Stimulated activated CD4-positive, alpha-beta T cell treated with anti-CD3 and anti-CD28 coated beads, TNF-alpha, amount 100 ng/mL, for 48 hours (primary cell): ENCODE measurements around the gene SUMO3.

Experiments
- DNase-seq, 3 donors: peaks; one replicate each; pipeline ENCODE4 v3.0.0-alpha.2; 2020; ENCODE audit warnings: low read depth in 3 of 3

Gene SUMO3

DNA sequence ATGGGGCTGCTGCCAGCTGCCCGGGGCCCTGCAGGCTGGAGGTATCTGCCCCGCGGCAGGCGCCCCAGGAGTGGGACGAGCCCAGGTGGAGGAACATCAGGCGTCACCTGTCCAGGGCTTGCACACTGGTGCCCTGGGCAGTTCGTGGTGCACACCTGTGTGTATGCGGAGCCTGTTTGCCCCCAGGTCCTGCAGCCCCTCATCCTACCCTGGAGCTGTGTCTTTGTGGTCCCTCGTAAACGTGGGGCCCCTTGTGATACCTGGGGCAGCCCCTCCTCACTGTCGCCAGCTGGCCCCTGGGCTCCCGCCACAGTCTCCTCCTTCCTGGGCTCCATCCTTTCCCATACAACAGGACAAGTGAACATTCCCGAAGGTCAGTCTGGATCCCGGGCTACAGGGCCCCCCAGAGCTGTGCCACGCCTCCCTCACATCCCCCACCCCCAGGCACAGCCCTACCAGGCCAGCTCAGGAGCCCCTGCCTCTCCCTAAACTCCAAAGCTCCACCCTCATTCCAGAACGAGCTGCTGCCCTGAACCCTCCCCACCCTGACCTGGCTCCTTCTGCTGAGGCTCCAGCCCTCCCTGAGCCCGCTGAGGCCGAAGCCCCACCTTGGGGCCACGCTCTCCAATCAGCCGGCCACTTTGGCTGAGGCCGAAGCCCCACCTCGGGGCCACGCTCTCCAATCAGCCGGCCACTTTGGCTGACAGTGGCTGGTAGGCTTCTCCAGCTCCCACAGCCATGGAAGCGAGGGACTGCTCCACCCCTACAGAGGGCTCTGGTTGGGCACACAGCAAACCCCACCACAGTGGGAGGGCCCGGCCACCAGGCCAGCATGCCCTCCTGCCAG is 58.9 kb downstream of the SUMO3 start:
- no peak for DNase-seq

DNA sequence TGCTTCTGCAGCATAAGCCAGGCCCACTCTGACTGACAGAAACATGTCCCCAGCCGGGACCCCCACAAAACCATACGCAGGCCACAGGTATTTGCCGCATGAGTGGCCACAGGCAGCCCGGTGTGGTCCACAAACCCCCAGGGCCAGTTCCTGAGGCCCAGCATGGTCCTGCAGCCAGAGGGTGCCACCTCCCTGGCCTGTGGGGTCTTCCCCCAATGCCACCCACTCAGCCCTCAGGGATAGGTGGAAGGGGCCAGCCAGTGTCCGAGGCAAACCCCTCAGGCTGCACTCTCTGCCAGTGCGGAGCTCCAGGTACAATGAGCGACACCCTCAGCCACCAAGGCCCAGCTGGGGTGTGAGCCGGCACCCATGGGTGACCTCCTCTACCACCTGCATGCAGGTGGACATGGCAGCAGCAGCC is 59.7 kb downstream of the SUMO3 start:
- no peak for DNase-seq

DNA sequence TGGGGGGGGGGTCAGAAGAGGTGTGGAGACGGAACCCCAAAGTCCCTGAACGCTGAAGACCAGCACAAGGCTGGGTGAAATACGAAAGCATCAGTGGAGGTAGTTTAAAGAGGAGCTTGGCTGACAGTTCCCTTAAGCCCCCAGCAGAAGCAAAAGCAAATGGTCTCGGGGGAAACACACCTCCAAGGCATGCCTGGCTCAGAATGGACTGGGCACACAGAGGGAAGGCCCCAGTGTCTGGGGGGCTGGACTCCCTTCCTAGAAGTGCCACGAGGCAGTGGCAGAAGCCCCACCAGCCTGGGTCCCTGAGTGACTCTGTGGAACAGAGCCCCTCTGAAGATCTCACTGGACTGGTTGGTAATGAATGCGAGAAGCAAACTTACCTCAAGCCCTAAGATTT is 60.1 kb downstream of the SUMO3 start:
- no peak for DNase-seq

DNA sequence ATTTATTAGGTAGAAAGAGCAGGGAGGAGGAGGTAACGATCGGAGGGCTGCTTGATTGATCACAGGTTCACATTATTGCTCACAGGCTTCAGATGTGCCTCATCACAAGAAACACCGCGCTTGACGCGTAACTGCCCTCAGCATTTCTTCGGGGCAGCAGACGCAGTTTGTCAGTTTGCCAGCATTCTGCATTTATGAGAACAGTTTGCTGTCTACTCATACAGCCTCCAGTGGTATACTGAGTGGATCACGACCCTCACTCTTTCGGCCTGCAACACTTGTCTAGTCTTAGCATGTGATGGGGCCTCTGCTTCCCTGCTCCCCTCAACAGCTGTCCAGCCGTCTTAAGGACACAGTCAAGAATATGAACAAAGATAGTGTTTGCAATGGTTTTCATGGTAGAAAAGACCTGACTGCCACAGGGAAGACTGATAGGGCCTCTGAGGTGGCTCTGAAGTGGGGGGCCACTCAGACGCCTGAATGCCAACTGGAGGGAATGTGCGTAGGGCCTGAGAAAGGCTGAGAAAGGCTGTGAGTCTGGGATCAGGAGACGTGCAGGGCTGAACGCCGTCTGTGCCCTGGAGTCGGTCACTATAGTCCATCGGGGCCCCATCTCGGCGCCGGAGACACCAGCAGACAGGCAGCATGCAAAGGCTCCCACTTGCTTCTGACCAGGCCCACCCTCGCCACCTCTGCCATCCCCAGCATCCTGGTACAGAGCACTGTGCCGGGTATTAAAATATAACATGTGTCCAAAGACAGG is 61.3 kb downstream of the SUMO3 start:
- DNase-seq, result no peak
